Measurements from ENCODE around the gene CDHR5. TPM values are rescaled to one million over a fixed set of nuclear protein-coding genes. Genes with fewer than 3 reads are reported as not detected.

CDHR5 gene
- total and polyA plus RNA-seq, 9 of the 15 experiments (the other 6 are each of a cell fraction or from before 2014, with no cell fraction given): 0.16 TPM; not detected in 8

DNA sequence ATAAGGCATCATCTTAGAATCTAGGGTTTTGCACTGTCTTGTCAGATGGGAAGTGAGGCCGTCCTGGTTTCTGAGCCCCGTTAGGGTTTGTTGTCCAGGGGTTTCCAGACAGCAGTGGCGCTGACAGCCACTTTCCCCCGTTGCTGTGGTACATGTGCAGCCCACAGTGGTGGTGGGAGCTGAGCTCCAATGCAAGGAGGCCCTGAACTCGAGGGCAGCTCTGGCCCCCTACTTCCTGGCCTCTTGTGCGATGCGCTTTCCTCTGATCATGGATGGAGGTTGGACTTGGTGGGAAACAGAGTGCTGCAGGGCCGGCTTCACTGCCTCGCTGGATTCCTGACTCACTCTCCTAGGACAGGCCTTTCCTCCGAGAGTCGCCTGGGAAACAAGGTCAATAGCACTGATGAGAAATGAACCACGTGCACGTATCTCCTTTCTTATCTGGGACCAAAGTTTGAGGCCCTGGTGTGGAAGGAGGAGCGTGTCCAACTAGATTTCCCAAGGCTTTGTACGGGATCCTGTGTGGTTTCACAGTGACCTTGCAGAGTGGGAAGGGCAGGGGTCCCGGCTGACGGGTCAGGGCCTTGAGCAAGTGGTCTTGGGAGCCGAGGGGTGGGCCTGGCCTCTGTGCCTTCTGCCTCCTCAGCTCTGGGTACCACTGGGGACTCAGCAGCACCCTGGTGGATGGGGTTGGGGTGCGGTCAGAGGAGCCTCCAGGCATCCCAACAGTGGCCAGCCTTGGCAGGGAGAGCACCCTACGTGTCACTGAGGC, 44.7 kb downstream of the CDHR5 start (continued):
- TF ChIP-seq, protein P1, sequence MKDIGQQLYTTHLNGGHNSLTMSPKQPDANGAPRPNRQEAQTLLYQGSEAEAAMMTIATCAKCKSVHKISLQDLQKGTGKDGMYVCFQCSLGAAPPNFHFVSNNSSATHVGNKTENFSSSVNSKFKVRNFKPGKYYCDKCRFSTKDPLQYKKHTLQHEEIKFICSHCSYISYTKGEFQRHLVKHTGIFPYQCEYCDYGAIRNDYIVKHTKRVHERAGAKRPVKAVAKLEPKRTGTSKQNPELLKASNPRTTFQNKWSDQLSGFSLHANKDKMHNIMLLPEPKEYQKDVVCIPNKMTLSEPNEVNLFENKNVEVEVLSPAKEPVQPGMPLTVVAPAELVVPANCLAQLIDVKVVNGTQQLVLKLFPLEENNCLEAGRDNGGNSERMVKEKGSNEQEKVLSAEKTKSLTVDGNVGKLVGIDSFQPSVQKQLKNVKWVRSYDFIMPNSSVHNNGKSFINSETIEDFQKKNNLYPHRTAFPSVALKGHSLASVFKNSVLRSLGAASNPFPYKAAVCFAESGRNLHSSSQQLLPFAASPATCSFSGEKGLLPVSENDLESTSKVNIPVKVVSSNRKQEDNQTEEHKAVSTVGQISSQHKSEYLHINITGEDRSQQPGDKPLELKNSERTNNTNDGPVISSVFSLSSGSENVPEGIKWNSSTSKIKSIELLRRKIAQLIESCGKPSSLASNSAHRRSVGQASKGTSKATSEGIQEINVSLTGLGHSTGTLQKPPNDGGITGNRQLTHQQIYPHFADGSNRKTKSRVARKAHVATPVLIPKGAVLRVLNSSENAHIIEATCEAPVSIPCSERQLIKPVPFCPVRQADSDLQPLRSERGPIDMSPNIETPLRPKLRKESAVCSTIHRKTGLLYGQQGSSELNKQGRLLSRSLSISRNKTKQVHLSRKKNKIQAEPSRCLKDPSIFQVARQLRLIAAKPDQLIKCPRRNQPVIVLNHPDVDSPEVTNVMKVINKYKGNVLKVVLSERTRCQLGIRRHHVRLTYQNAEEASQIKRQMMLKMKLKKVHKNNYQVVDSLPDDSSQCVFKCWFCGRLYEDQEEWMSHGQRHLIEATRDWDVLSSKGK (CRISPR knock-in tag; IDR thresholded peaks at IDR 0.05): no peak
- TF ChIP-seq ZFX (CRISPR knock-in tag; IDR thresholded peaks at IDR 0.05) (no peak), BRF1 (IDR thresholded peaks at IDR 0.05; ENCODE audit: borderline replicate concordance, extremely low read depth, insufficient read length) (no peak), MAFG (tag; conservative IDR thresholded peaks at IDR 0.05) (no peak), ARNT (IDR thresholded peaks at IDR 0.05) (no peak), FOXA3 (CRISPR knock-in tag; conservative IDR thresholded peaks at IDR 0.05 in 1 of 2, IDR thresholded peaks at IDR 0.05 in 1 of 2) (peak in 1 of 2 experiments; percentile 29; a peak in 1 of 4 replicates), ZNF551 (CRISPR knock-in tag; IDR thresholded peaks at IDR 0.05) (no peak), ZNF318 (IDR thresholded peaks at IDR 0.05; ENCODE audit: borderline replicate concordance in 1 of 2, low read depth in 1 of 2) (no peak), FOXJ2 (tag; IDR thresholded peaks at IDR 0.05) (no peak), FOSL1 (tag; conservative IDR thresholded peaks at IDR 0.05) (0 out of 2 replicates have a peak, but pooled peaks have one; percentile 29), HDAC3 (IDR thresholded peaks at IDR 0.05; ENCODE audit: borderline replicate concordance, partially characterized antibody) (no peak), L3MBTL2 (IDR thresholded peaks at IDR 0.05) (peak; percentile 27; the same call in 1 of the 2 replicates), ZSCAN32 (CRISPR knock-in tag; IDR thresholded peaks at IDR 0.05) (no peak), MAFF (IDR thresholded peaks at IDR 0.05; ENCODE audit: low read length) (no peak), ZNF184 (CRISPR knock-in tag; IDR thresholded peaks at IDR 0.05) (no peak), RBM14 (IDR thresholded peaks at IDR 0.05; ENCODE audit: borderline replicate concordance, insufficient read depth, low read depth, low read length) (no peak)
